ENCODE results near the gene SLC3A2. TPM values are rescaled to one million over a fixed set of nuclear protein-coding genes. Genes with fewer than 3 reads are reported as not detected.

The SLC3A2 gene
- total RNA-seq, 1 experiment from 2014 or later = 334 TPM

GRCh38 chr11:62912268-62912667, 31.6 kb downstream of the SLC3A2 start (continued):
- no peak for TF ChIP-seq FOXP4 (CRISPR knock-in tag; IDR thresholded peaks at IDR 0.05)

- peaks cover 4% of the 10 kb centered on the region; the same call in 1 of the 2 replicates for H3K27me3 Mint-ChIP-seq (ENCODE audit: low read depth)
- ChIA-PET CTCF (interaction anchor here (1.1 to 2.2 kb wide), 7 partner anchors 8 to 128 kb away, joined by 3 to 13 read pairs (median 6); no protein-coding TSS in a partner anchor), POLR2A (no interaction called here)
- ATAC-seq (no peak), DNase-seq (ENCODE audit: low spot score) (no peak)
- no peak overlapping the region for H3K4me3 Mint-ChIP-seq
- no peak for TF ChIP-seq TP53 (CRISPR knock-in tag; IDR thresholded peaks at IDR 0.05)
- TF ChIP-seq CREB1 (CRISPR knock-in tag; IDR thresholded peaks at IDR 0.05) = no peak
- no peak for TF ChIP-seq CTCF (IDR thresholded peaks at IDR 0.05)
- H3K36me3 Mint-ChIP-seq = no peaks in the 10 kb centered on the region
- H3K4me1 Mint-ChIP-seq = peaks cover 15% of the 10 kb centered on the region
- H3K9me3 Mint-ChIP-seq = no peaks in the 10 kb centered on the region
- no peak overlapping the region for H3K27ac Mint-ChIP-seq
These were observed 33.7 kb downstream of the SLC3A2 start for GRCh38 chr11:62914416-62914815.

GRCh38 chr11:62917906-62918502, 37.3 kb downstream of the SLC3A2 start:
- no peaks in the 10 kb centered on the region for H3K36me3 Mint-ChIP-seq
- ChIA-PET POLR2A (no interaction called here), CTCF (interaction anchor here (0.5 to 14.1 kb wide), 6 partner anchors 9 to 186 kb away, joined by 3 to 268 read pairs (median 13); no protein-coding TSS in a partner anchor)
- H3K9me3 Mint-ChIP-seq = no peaks in the 10 kb centered on the region
- no peak overlapping the region for H3K4me3 Mint-ChIP-seq
- no peak for TF ChIP-seq NFE2L1 (CRISPR knock-in tag; IDR thresholded peaks at IDR 0.05)
- TF ChIP-seq MAX (CRISPR knock-in tag; IDR thresholded peaks at IDR 0.05) = no peak
- DNase-seq (ENCODE audit: low spot score) (no peak), ATAC-seq (no peak)
- H3K27ac Mint-ChIP-seq = no peak overlapping the region
- peaks cover 12% of the 10 kb centered on the region for H3K27me3 Mint-ChIP-seq (ENCODE audit: low read depth)
- peaks cover 18% of the 10 kb centered on the region for H3K4me1 Mint-ChIP-seq

- DNase-seq (ENCODE audit: low spot score) (no peak), ATAC-seq (peak; percentile 11; the same call in 1 of the 2 replicates)
- POLR2A ChIA-PET = no interaction called here
- CTCF ChIA-PET = interaction anchor here (0.7 to 14.1 kb wide), 4 partner anchors 10 to 117 kb away, joined by 3 to 268 read pairs (median 42); no protein-coding TSS in a partner anchor
- Mint-ChIP-seq H3K4me3 (no peak overlapping the region), H3K27ac (no peak overlapping the region), H3K27me3 (ENCODE audit: low read depth) (peaks cover 17% of the 10 kb centered on the region), H3K4me1 (peaks cover 20% of the 10 kb centered on the region), H3K9me3 (no peaks in the 10 kb centered on the region), H3K36me3 (no peaks in the 10 kb centered on the region)
- TF ChIP-seq ZBTB21 (CRISPR knock-in tag; IDR thresholded peaks at IDR 0.05; ENCODE audit: borderline replicate concordance) (no peak), NR2C2 (CRISPR knock-in tag; IDR thresholded peaks at IDR 0.05) (no peak), MAX (CRISPR knock-in tag; IDR thresholded peaks at IDR 0.05) (no peak), NFE2L1 (CRISPR knock-in tag; IDR thresholded peaks at IDR 0.05) (no peak), SMAD4 (CRISPR knock-in tag; IDR thresholded peaks at IDR 0.05) (no peak), PRRX2 (CRISPR knock-in tag; IDR thresholded peaks at IDR 0.05) (no peak), ZNF423 (CRISPR knock-in tag; IDR thresholded peaks at IDR 0.05) (no peak), JAZF1 (CRISPR knock-in tag; IDR thresholded peaks at IDR 0.05) (no peak), JUN (CRISPR knock-in tag; IDR thresholded peaks at IDR 0.05) (no peak)
These were observed 37.8 kb downstream of the SLC3A2 start for GRCh38 chr11:62918531-62918930.

- CTCF ChIA-PET = interaction anchor here (4.0 to 14.1 kb wide), 3 partner anchors 11 to 101 kb away, joined by 22 to 268 read pairs (median 61); no protein-coding TSS in a partner anchor
- H3K9me3 Mint-ChIP-seq = no peaks in the 10 kb centered on the region
- peaks cover 24% of the 10 kb centered on the region for H3K4me1 Mint-ChIP-seq
- DNase-seq (ENCODE audit: low spot score) (no peak), ATAC-seq (no peak)
- H3K27ac Mint-ChIP-seq = no peak overlapping the region
- no peak overlapping the region for H3K4me3 Mint-ChIP-seq
- no peaks in the 10 kb centered on the region for H3K36me3 Mint-ChIP-seq
- POLR2A ChIA-PET = no interaction called here
- H3K27me3 Mint-ChIP-seq (ENCODE audit: low read depth) = peaks cover 26% of the 10 kb centered on the region
- TF ChIP-seq ZNF263 (CRISPR knock-in tag; IDR thresholded peaks at IDR 0.05; ENCODE audit: low read depth) = no peak
- TF ChIP-seq ZNF232 (CRISPR knock-in tag; IDR thresholded peaks at IDR 0.05) = no peak
- TF ChIP-seq ATF1 (CRISPR knock-in tag; IDR thresholded peaks at IDR 0.05) = no peak
- TF ChIP-seq GTF2I (CRISPR knock-in tag; conservative IDR thresholded peaks at IDR 0.05) = no peak
- TF ChIP-seq ETV6 (CRISPR knock-in tag; IDR thresholded peaks at IDR 0.05) = no peak
These were observed 38.8 kb downstream of the SLC3A2 start for GRCh38 chr11:62919476-62919875.
